Thoracic aorta (tissue), 2 donors: ENCODE results near the gene ITGB3BP. TPM values are rescaled to one million over a fixed set of nuclear protein-coding genes. Genes with fewer than 3 reads are reported as not detected.

Experiments used
- ATAC-seq: fragments of 150-250 bp; one replicate; pipeline ENCODE4 v1.8.0; 2017; ENCODE audit warnings: low read depth; ENCODE audit not compliant: insufficient number of reproducible peaks, low FRiP score
- DNase-seq: peaks from one replicate; pipeline ENCODE4 v3.0.0-alpha.2; 2020; ENCODE audit warnings: low spot score
- H3K27ac ChIP-seq, 2 donors: fragments of 200-600 bp; sonication (generic); 1 replicate in 1 of 2; 2 replicates in 1 of 2; pipeline ENCODE4 v1.5.1; 2016; ENCODE audit warnings: mild to moderate bottlenecking in 2 of 2, moderate library complexity in 2 of 2
- H3K27me3 ChIP-seq: fragments of 200-600 bp; sonication (generic); replicated peaks from 2 replicates; pipeline ENCODE4 v1.6.0; 2016; ENCODE audit warnings: mild to moderate bottlenecking; ENCODE audit not compliant: insufficient read depth
- H3K36me3 ChIP-seq: fragments of 200-600 bp; sonication (generic); one replicate; pipeline ENCODE4 v1.5.1; 2016
- H3K4me1 ChIP-seq, 2 donors: fragments of 200-600 bp; sonication (generic); 1 replicate in 1 of 2; 2 replicates in 1 of 2; pipeline versions ENCODE4 v1.5.1 to v1.6.0; 2016; ENCODE audit warnings: low read depth in 2 of 2, mild to moderate bottlenecking in 1 of 2; ENCODE audit not compliant: control insufficient read depth in 1 of 2
- H3K4me3 ChIP-seq: fragments of 200-600 bp; sonication (generic); 2 replicates; pipeline ENCODE4 v1.5.1; 2016; ENCODE audit warnings: mild to moderate bottlenecking
- H3K9me3 ChIP-seq: fragments of 200-600 bp; sonication (generic); 2 replicates; pipeline ENCODE4 v1.5.1; 2016
- CTCF ChIP-seq: fragments of 200-600 bp; sonication (generic); IDR thresholded peaks from one replicate; pipeline ENCODE4 v1.5.1; 2019; ENCODE audit warnings: antibody characterized with exemption
- total RNA-seq, 2 donors: library from RNA; depleted of rRNA; stranded (reverse); fragments of >200 nt; gene quantifications; one replicate each; pipeline versions ENCODE4 v1.1.0 to v1.2.3, GENCODE V29; 2016

Gene ITGB3BP
- total RNA-seq, 2 donors from 2014 or later, result 7.1 to 29.5 TPM

GRCh38 chr1:63454269-63454668 lies 68.8 kb downstream of the ITGB3BP start:
- no peak for DNase-seq
- Histone ChIP-seq H3K36me3 (no peaks in the 10 kb centered on the region), H3K4me3 (no peak overlapping the region), H3K4me1 (no peaks in the 10 kb centered on the region), H3K9me3 (no peaks in the 10 kb centered on the region), H3K27me3 (no peaks in the 10 kb centered on the region), H3K27ac (no peak overlapping the region)
- no peak for TF ChIP-seq CTCF
- ATAC-seq, result no peak

- no peak for TF ChIP-seq CTCF
- DNase-seq, result no peak
- no peaks in the 10 kb centered on the region for H3K27me3 ChIP-seq
- no peak overlapping the region for H3K4me3 ChIP-seq
- H3K36me3 ChIP-seq, result no peaks in the 10 kb centered on the region
- H3K27ac ChIP-seq, result no peak overlapping the region
- no peaks in the 10 kb centered on the region for H3K4me1 ChIP-seq
- ATAC-seq, result no peak
- no peaks in the 10 kb centered on the region for H3K9me3 ChIP-seq
These were observed 69.8 kb downstream of the ITGB3BP start for GRCh38 chr1:63453232-63453631.

GRCh38 chr1:63450416-63450815 lies 72.6 kb downstream of the ITGB3BP start:
- Histone ChIP-seq H3K9me3 (no peaks in the 10 kb centered on the region), H3K4me1 (no peaks in the 10 kb centered on the region), H3K36me3 (no peaks in the 10 kb centered on the region), H3K27ac (no peak overlapping the region), H3K4me3 (no peak overlapping the region), H3K27me3 (no peaks in the 10 kb centered on the region)
- ATAC-seq (no peak), DNase-seq (no peak)
- TF ChIP-seq CTCF, result no peak

GRCh38 chr1:63448731-63449246 lies 74.2 kb downstream of the ITGB3BP start:
- TF ChIP-seq CTCF, result no peak
- Histone ChIP-seq H3K36me3 (no peaks in the 10 kb centered on the region), H3K4me1 (no peaks in the 10 kb centered on the region), H3K9me3 (no peaks in the 10 kb centered on the region), H3K27ac (no peak overlapping the region), H3K4me3 (no peak overlapping the region), H3K27me3 (no peaks in the 10 kb centered on the region)
- no peak for ATAC-seq
- no peak for DNase-seq

- H3K4me3 ChIP-seq, result no peak overlapping the region
- DNase-seq, result no peak
- H3K27ac ChIP-seq, result no peak overlapping the region
- H3K27me3 ChIP-seq, result no peaks in the 10 kb centered on the region
- H3K4me1 ChIP-seq, result no peaks in the 10 kb centered on the region
- no peaks in the 10 kb centered on the region for H3K36me3 ChIP-seq
- no peaks in the 10 kb centered on the region for H3K9me3 ChIP-seq
- no peak for TF ChIP-seq CTCF
- ATAC-seq, result no peak
These were observed 80.9 kb downstream of the ITGB3BP start for GRCh38 chr1:63442141-63442475.
